Brain microvascular endothelial cell (primary cell): Measurements from ENCODE around the gene NCBP1.

Experiments used
- DNase-seq: peaks from one replicate; pipeline ENCODE4 v3.0.0-alpha.2; 2020
- H3K27ac ChIP-seq: fragments of 250-450 bp; sonication (Bioruptor Pico); 2 replicates; pipeline ENCODE4 v1.5.1; 2020; ENCODE audit warnings: mild to moderate bottlenecking, moderate library complexity
- H3K27me3 ChIP-seq: fragments of 250-450 bp; sonication (Bioruptor Pico); replicated peaks from 2 replicates; pipeline ENCODE4 v1.5.1; 2020; ENCODE audit warnings: mild to moderate bottlenecking
- H3K36me3 ChIP-seq: fragments of 250-450 bp; sonication (Bioruptor Pico); replicated peaks from 2 replicates; pipeline ENCODE4 v1.5.1; 2020; ENCODE audit warnings: mild to moderate bottlenecking
- H3K4me3 ChIP-seq: 2 replicates; pipeline ENCODE4 v1.5.1; 2011; ENCODE audit warnings: low read depth, mild to moderate bottlenecking, control low read depth, low read length, moderate library complexity
- CTCF ChIP-seq: IDR thresholded peaks from 2 replicates; pipeline ENCODE4 v1.5.1; 2011; ENCODE audit warnings: low read depth, mild to moderate bottlenecking, moderate library complexity, low read length, control low read depth, inconsistent platforms; ENCODE audit errors: missing control alignments
- in situ Hi-C: cut with HindIII; loops from 2 replicates; pipeline ENCODE4 v1.10.0; 2017; ENCODE audit warnings: low sequenced_read_pairs, low pct_ligation_motif_present

The NCBP1 gene

GRCh38 chr9:97623946-97624345, 9.7 kb upstream of the NCBP1 start:
- no peak for TF ChIP-seq CTCF
- Histone ChIP-seq H3K27me3 (no peaks in the 10 kb centered on the region), H3K27ac (no peak overlapping the region), H3K4me3 (no peak overlapping the region), H3K36me3 (peaks cover 12% of the 10 kb centered on the region)
- DNase-seq, result no peak
- in situ Hi-C loops, result no loop called here

- Histone ChIP-seq H3K27ac (no peak overlapping the region), H3K4me3 (no peak overlapping the region), H3K27me3 (no peaks in the 10 kb centered on the region), H3K36me3 (peaks cover 12% of the 10 kb centered on the region)
- no peak for TF ChIP-seq CTCF
- DNase-seq, result no peak
- in situ Hi-C loops, result no loop called here
Measured at GRCh38 chr9:97625620-97626019, 8.0 kb upstream of the NCBP1 start.

GRCh38 chr9:97627624-97628023, 6.0 kb upstream of the NCBP1 start:
- no peak for TF ChIP-seq CTCF
- no peak for DNase-seq

GRCh38 chr9:97628668-97629067, 5.0 kb upstream of the NCBP1 start:
- no peak overlapping the region for H3K4me3 ChIP-seq
- no peak for TF ChIP-seq CTCF
- in situ Hi-C loops, result no loop called here

More at GRCh38 chr9:97627624-97628023, 6.0 kb upstream of the NCBP1 start:
- in situ Hi-C loops, result no loop called here
- Histone ChIP-seq H3K36me3 (peaks cover 9% of the 10 kb centered on the region), H3K27ac (no peak overlapping the region), H3K27me3 (no peaks in the 10 kb centered on the region), H3K4me3 (no peak overlapping the region)

GRCh38 chr9:97629156-97629555, 4.5 kb upstream of the NCBP1 start:
- Histone ChIP-seq H3K36me3 (peaks cover 5% of the 10 kb centered on the region), H3K27ac (no peak overlapping the region), H3K27me3 (no peaks in the 10 kb centered on the region), H3K4me3 (no peak overlapping the region)
- DNase-seq, result no peak
- no peak for TF ChIP-seq CTCF
- in situ Hi-C loops, result no loop called here

More at GRCh38 chr9:97628668-97629067, 5.0 kb upstream of the NCBP1 start:
- DNase-seq, result no peak
- no peaks in the 10 kb centered on the region for H3K27me3 ChIP-seq
- H3K36me3 ChIP-seq, result peaks cover 5% of the 10 kb centered on the region
- H3K27ac ChIP-seq, result no peak overlapping the region

GRCh38 chr9:97630591-97630990, 3.0 kb upstream of the NCBP1 start:
- Histone ChIP-seq H3K36me3 (peaks cover 1% of the 10 kb centered on the region), H3K4me3 (no peak overlapping the region), H3K27ac (no peak overlapping the region), H3K27me3 (no peaks in the 10 kb centered on the region)
- in situ Hi-C loops, result no loop called here
- TF ChIP-seq CTCF, result no peak
- no peak for DNase-seq
